Omental fat pad (tissue), 4 donors: Measurements from ENCODE around the gene BTBD1. TPM values are rescaled to one million over a fixed set of nuclear protein-coding genes. Genes with fewer than 3 reads are reported as not detected.
"Not testable (repeated sequence)": the region's sequence is repeated elsewhere in the genome, so short reads cannot be mapped to it uniquely, and the experiment has no call there.

Experiments
- ATAC-seq: fragments of 150-250 bp; one replicate; pipeline ENCODE4 v1.9.1; 2016; ENCODE audit warnings: mild to moderate bottlenecking, moderate library complexity; ENCODE audit not compliant: low FRiP score
- DNase-seq: peaks from one replicate; pipeline ENCODE4 v3.0.0-alpha.2; 2019; ENCODE audit warnings: low spot score
- CTCF ChIP-seq, 3 donors: fragments of 450-650 bp; IDR thresholded peaks; one replicate each; pipeline ENCODE4 v1.5.1; 2016 to 2017; ENCODE audit warnings: antibody characterized with exemption in 3 of 3, mild to moderate bottlenecking in 3 of 3, moderate library complexity in 2 of 3
- total RNA-seq, 4 donors: library from RNA; depleted of rRNA; stranded (reverse); fragments of >200 nt; gene quantifications; one replicate each; pipeline ENCODE4 v1.1.0, GENCODE V29; 2016

The BTBD1 gene
- total RNA-seq, 4 donors from 2014 or later = 56.9 to 104 (median 84.7) TPM

- no peak for TF ChIP-seq CTCF (IDR thresholded peaks at IDR 0.05)
- DNase-seq (no peak), ATAC-seq (no peak)
Observed at GRCh38 chr15:83057002-83057401, 10.1 kb downstream of the BTBD1 start.

- ATAC-seq = peak; percentile 55
- no peak for TF ChIP-seq CTCF (IDR thresholded peaks at IDR 0.05)
- DNase-seq = no peak
Observed at GRCh38 chr15:83053151-83053550, 13.9 kb downstream of the BTBD1 start.

- DNase-seq = no peak
- peak; percentile 84 for ATAC-seq
- TF ChIP-seq CTCF (IDR thresholded peaks at IDR 0.05) = no peak
Observed at GRCh38 chr15:83046558-83047127, 20.4 kb downstream of the BTBD1 start.

- DNase-seq (no peak), ATAC-seq (no peak)
Observed at GRCh38 chr15:83044156-83044555, 22.9 kb downstream of the BTBD1 start.

GRCh38 chr15:83039206-83039605 is 27.8 kb downstream of the BTBD1 start:
- no peak for TF ChIP-seq CTCF (IDR thresholded peaks at IDR 0.05)
- ATAC-seq = no peak
- no peak for DNase-seq

More at GRCh38 chr15:83044156-83044555, 22.9 kb downstream of the BTBD1 start:
- no peak for TF ChIP-seq CTCF (IDR thresholded peaks at IDR 0.05)

GRCh38 chr15:83036253-83036652 is 30.8 kb downstream of the BTBD1 start:
- no peak for DNase-seq
- TF ChIP-seq CTCF (IDR thresholded peaks at IDR 0.05) = no peak
- ATAC-seq = no peak

GRCh38 chr15:83031234-83031633 is 35.8 kb downstream of the BTBD1 start:
- not testable (repeated sequence) for ATAC-seq, DNase-seq
